ENCODE data around the gene ABCF2.

DNA sequence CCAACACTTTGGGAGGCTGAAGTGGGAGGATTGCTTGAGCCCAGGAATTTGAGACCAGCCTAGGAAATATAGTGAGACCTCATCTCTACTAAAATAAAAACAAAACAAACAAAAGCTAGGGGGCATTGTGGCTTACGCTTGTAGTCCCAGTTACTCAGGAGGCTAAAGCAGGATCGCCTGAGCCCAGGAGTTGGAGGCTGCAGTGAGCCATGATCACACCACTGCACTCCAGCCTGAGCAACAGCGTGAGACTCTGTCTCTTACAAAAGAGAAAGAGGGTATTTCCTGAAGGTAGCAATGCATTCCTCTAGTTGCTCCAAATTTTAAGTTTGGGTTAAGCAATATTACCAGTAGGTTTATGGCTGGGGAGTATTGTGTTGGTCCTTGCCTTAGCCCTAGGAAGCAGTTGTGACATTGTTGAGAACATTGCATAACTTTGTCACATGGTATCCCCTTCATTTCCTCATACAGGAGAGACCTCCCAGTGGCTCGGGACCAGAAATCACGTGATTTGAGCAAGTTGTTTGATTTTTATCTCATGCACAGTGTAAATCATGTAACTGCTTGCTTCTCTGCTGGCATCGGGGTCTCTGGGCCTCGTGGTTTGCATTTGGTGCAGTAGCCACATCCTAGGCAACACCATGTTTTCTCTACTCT, 44.8 kb upstream of the ABCF2 start:
- TF ChIP-seq, protein P1, sequence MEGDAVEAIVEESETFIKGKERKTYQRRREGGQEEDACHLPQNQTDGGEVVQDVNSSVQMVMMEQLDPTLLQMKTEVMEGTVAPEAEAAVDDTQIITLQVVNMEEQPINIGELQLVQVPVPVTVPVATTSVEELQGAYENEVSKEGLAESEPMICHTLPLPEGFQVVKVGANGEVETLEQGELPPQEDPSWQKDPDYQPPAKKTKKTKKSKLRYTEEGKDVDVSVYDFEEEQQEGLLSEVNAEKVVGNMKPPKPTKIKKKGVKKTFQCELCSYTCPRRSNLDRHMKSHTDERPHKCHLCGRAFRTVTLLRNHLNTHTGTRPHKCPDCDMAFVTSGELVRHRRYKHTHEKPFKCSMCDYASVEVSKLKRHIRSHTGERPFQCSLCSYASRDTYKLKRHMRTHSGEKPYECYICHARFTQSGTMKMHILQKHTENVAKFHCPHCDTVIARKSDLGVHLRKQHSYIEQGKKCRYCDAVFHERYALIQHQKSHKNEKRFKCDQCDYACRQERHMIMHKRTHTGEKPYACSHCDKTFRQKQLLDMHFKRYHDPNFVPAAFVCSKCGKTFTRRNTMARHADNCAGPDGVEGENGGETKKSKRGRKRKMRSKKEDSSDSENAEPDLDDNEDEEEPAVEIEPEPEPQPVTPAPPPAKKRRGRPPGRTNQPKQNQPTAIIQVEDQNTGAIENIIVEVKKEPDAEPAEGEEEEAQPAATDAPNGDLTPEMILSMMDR (IDR thresholded peaks at IDR 0.05) = no peak
- no peak for TF ChIP-seq POLR2A (IDR thresholded peaks at IDR 0.05)
